GM12878 (cell line): ENCODE results near the gene SNX33. TPM values are rescaled to one million over a fixed set of nuclear protein-coding genes. Genes with fewer than 3 reads are reported as not detected.

Source experiments
- BHLHE40 ChIP-seq, 2 experiments: fragments of 450-650 bp in 1 of 2; IDR thresholded peaks; 2 replicates each; pipeline ENCODE4 v1.6.1; 2011 to 2017; ENCODE audit warnings: low read depth in 2 of 2, borderline replicate concordance in 1 of 2, improper control_type of control experiment in 1 of 2, low read length in 1 of 2, mild to moderate bottlenecking in 1 of 2
- CBX5 ChIP-seq: sonication (generic); IDR thresholded peaks from 2 replicates; pipeline ENCODE4 v1.6.1; 2016; ENCODE audit warnings: low read depth, moderate library complexity, mild to moderate bottlenecking, inconsistent platforms
- EZH2 ChIP-seq: IDR thresholded peaks from 2 replicates; pipeline ENCODE4 v1.6.1; 2012; ENCODE audit warnings: low read depth, mild to moderate bottlenecking, control low read depth, inconsistent platforms, low read length, borderline replicate concordance; ENCODE audit not compliant: control insufficient read depth
- HDGF ChIP-seq: fragments of 450-650 bp; IDR thresholded peaks from 2 replicates; pipeline ENCODE4 v1.6.1; 2016; ENCODE audit warnings: antibody characterized with exemption
- IKZF2 ChIP-seq, 2 experiments: fragments of 450-650 bp; IDR thresholded peaks; 2 replicates each; pipeline ENCODE4 v1.6.1; 2017; ENCODE audit warnings: mild to moderate bottlenecking in 2 of 2, moderate library complexity in 2 of 2
- NBN ChIP-seq: fragments of 450-650 bp; IDR thresholded peaks from 2 replicates; pipeline ENCODE4 v1.6.1; 2016
- NR2C1 ChIP-seq: fragments of 450-650 bp; IDR thresholded peaks from 2 replicates; pipeline ENCODE4 v1.6.1; 2017; ENCODE audit warnings: antibody characterized with exemption, mild to moderate bottlenecking, moderate library complexity
- PML ChIP-seq: IDR thresholded peaks from 2 replicates; pipeline ENCODE4 v1.6.1; 2012; ENCODE audit warnings: low read length, inconsistent platforms
- SREBF2 ChIP-seq: IDR thresholded peaks from 2 replicates; pipeline ENCODE4 v1.6.1; 2012; ENCODE audit warnings: mild to moderate bottlenecking, low read length
- STAT3 ChIP-seq: IDR thresholded peaks from 2 replicates; pipeline ENCODE4 v1.6.1; 2011; ENCODE audit warnings: low read depth, low read length, improper control_type of control experiment
- TARDBP ChIP-seq: IDR thresholded peaks from 2 replicates; pipeline ENCODE4 v1.6.1; 2016; ENCODE audit warnings: borderline replicate concordance
- TCF3 ChIP-seq: IDR thresholded peaks from 2 replicates; pipeline ENCODE4 v1.6.1; 2012; ENCODE audit warnings: low read depth, mild to moderate bottlenecking, low read length, borderline replicate concordance; ENCODE audit not compliant: insufficient read depth
- ZSCAN29 ChIP-seq: fragments of 450-650 bp; IDR thresholded peaks from 2 replicates; pipeline ENCODE4 v1.6.1; 2017; ENCODE audit warnings: mild to moderate bottlenecking, moderate library complexity
- polyA plus RNA-seq, 11 experiments: library from polyadenylated mRNA; depleted of rRNA in 4 of 11; unstranded in 6 of 11; stranded (reverse) in 5 of 11; fragments of >200 nt; fragmentation: Nextera tagmentation in 4 of 11; fragmentation: Illumina TruSeq in 1 of 11; extraction: Ambion mirVana in 4 of 11; extraction: Trizol in 1 of 11; gene quantifications; 1 replicate in 1 of 11; 2 replicates in 10 of 11; pipeline versions ENCODE4 v1.2.1 to v1.2.3, GENCODE V29; 2011 to 2016; ENCODE audit warnings: inconsistent platforms in 2 of 11, missing spikeins in 2 of 11, low read depth in 1 of 11
- total RNA-seq, 4 experiments: library from RNA; depleted of rRNA in 3 of 4; stranded (reverse); fragments of >200 nt in 3 of 4; fragmentation: Illumina TruSeq in 1 of 4; extraction: Trizol in 1 of 4; gene quantifications; 2 replicates each; pipeline versions ENCODE4 v1.2.1 to v1.2.3, GENCODE V29; 2013 to 2021
- TF ChIP-seq, protein P1 (sequence below): IDR thresholded peaks from 2 replicates; pipeline ENCODE4 v1.6.1; 2011; ENCODE audit warnings: borderline replicate concordance, low read depth, mild to moderate bottlenecking, moderate library complexity, low read length; ENCODE audit not compliant: insufficient read depth, poor library complexity, severe bottlenecking
- TF ChIP-seq, protein P2 (sequence below): fragments of 450-650 bp; IDR thresholded peaks from 2 replicates; pipeline ENCODE4 v1.6.1; 2017; ENCODE audit warnings: low read depth, mild to moderate bottlenecking, moderate library complexity
- TF ChIP-seq, protein P3 (sequence below): fragments of 450-650 bp; IDR thresholded peaks from 2 replicates; pipeline ENCODE4 v1.6.1; 2014; ENCODE audit warnings: mild to moderate bottlenecking
- TF ChIP-seq, protein P4 (sequence below): IDR thresholded peaks from 2 replicates; pipeline ENCODE4 v1.6.1; 2012; ENCODE audit warnings: low read depth, low read length, improper control_type of control experiment
- TF ChIP-seq, protein P5 (sequence below): fragments of 450-650 bp; IDR thresholded peaks from 2 replicates; pipeline ENCODE4 v1.6.1; 2017; ENCODE audit warnings: mild to moderate bottlenecking, moderate library complexity
- TF ChIP-seq, protein P6 (sequence below): IDR thresholded peaks from 2 replicates; pipeline ENCODE4 v1.6.1; 2011; ENCODE audit warnings: low read depth, low read length, improper control_type of control experiment, borderline replicate concordance

The SNX33 gene
- total and polyA plus RNA-seq, 10 of the 15 experiments (the other 5 are each of a cell fraction or from before 2014, with no cell fraction given), result 0.13 to 1.9 (median 0.55) TPM

DNA sequence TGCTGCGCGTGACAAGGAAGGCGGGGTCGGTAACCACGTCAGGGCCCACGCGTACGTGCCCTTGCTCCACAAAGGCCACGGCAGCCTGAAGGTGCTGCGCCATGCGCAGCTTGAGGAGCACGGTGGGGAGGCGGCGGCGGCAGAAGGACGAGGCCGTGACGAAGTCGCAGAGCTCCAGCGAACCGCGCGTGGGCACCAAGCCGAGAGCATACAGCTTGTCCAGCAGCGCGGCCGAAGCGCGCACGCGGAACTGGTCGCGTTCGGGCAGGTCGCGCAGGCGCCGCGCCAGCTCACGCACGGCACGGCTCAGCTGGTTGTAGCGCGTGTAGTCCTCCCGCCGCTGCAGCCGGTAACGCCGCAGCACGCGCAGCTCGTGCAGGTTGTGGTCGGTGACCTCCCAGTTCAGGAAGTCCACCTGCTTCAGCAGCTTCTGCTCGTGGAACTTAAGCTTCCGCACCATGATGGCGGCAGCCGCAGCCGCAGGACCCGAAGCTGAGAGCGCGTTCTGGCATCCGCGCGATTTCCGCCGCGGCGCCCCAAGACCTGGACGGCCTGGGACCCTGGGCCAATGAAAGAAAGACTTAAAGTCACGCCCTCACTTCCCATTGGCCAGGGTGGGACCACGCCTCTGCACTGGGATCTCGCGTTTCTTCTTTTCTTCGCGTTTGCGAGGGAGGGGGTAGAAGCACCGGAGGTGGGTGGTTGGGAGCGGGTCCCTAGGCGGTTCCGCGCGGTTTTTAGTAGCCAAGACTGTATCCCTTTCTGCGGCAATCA, 7.8 kb upstream of the SNX33 start, which contains the start of gene IMP3 (continued):
- TF ChIP-seq TCF3 (peak; percentile 33; the same call in 1 of the 2 replicates), EZH2 (no peak), SREBF2 (no peak), CBX5 (no peak), BHLHE40 (IDR thresholded peaks at IDR 0.05; ENCODE audit: borderline replicate concordance in 1 of 2, low read depth in 2 of 2, low read length in 1 of 2) (peak; percentile 35 to 80), STAT3 (no peak), ZSCAN29 (no peak), PML (peak; percentile 98), NR2C1 (peak; percentile 22), NBN (peak; percentile 66; the same call in 1 of the 2 replicates), TARDBP (no peak), HDGF (peak; percentile 81; the same call in 1 of the 2 replicates), IKZF2 (IDR thresholded peaks at IDR 0.05) (no peak)
- TF ChIP-seq, protein P1, sequence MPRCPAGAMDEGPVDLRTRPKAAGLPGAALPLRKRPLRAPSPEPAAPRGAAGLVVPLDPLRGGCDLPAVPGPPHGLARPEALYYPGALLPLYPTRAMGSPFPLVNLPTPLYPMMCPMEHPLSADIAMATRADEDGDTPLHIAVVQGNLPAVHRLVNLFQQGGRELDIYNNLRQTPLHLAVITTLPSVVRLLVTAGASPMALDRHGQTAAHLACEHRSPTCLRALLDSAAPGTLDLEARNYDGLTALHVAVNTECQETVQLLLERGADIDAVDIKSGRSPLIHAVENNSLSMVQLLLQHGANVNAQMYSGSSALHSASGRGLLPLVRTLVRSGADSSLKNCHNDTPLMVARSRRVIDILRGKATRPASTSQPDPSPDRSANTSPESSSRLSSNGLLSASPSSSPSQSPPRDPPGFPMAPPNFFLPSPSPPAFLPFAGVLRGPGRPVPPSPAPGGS, result no peak
- TF ChIP-seq, protein P2, sequence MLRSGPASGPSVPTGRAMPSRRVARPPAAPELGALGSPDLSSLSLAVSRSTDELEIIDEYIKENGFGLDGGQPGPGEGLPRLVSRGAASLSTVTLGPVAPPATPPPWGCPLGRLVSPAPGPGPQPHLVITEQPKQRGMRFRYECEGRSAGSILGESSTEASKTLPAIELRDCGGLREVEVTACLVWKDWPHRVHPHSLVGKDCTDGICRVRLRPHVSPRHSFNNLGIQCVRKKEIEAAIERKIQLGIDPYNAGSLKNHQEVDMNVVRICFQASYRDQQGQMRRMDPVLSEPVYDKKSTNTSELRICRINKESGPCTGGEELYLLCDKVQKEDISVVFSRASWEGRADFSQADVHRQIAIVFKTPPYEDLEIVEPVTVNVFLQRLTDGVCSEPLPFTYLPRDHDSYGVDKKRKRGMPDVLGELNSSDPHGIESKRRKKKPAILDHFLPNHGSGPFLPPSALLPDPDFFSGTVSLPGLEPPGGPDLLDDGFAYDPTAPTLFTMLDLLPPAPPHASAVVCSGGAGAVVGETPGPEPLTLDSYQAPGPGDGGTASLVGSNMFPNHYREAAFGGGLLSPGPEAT, result 0 out of 2 replicates have a peak, but pooled peaks have one; percentile 33
- TF ChIP-seq, protein P3, sequence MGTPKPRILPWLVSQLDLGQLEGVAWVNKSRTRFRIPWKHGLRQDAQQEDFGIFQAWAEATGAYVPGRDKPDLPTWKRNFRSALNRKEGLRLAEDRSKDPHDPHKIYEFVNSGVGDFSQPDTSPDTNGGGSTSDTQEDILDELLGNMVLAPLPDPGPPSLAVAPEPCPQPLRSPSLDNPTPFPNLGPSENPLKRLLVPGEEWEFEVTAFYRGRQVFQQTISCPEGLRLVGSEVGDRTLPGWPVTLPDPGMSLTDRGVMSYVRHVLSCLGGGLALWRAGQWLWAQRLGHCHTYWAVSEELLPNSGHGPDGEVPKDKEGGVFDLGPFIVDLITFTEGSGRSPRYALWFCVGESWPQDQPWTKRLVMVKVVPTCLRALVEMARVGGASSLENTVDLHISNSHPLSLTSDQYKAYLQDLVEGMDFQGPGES, result peak; percentile 61; the same call in 1 of the 2 replicates
- TF ChIP-seq, protein P4, sequence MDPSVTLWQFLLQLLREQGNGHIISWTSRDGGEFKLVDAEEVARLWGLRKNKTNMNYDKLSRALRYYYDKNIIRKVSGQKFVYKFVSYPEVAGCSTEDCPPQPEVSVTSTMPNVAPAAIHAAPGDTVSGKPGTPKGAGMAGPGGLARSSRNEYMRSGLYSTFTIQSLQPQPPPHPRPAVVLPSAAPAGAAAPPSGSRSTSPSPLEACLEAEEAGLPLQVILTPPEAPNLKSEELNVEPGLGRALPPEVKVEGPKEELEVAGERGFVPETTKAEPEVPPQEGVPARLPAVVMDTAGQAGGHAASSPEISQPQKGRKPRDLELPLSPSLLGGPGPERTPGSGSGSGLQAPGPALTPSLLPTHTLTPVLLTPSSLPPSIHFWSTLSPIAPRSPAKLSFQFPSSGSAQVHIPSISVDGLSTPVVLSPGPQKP, result no peak; the same call in none of the 2 replicates
- TF ChIP-seq, protein P5, sequence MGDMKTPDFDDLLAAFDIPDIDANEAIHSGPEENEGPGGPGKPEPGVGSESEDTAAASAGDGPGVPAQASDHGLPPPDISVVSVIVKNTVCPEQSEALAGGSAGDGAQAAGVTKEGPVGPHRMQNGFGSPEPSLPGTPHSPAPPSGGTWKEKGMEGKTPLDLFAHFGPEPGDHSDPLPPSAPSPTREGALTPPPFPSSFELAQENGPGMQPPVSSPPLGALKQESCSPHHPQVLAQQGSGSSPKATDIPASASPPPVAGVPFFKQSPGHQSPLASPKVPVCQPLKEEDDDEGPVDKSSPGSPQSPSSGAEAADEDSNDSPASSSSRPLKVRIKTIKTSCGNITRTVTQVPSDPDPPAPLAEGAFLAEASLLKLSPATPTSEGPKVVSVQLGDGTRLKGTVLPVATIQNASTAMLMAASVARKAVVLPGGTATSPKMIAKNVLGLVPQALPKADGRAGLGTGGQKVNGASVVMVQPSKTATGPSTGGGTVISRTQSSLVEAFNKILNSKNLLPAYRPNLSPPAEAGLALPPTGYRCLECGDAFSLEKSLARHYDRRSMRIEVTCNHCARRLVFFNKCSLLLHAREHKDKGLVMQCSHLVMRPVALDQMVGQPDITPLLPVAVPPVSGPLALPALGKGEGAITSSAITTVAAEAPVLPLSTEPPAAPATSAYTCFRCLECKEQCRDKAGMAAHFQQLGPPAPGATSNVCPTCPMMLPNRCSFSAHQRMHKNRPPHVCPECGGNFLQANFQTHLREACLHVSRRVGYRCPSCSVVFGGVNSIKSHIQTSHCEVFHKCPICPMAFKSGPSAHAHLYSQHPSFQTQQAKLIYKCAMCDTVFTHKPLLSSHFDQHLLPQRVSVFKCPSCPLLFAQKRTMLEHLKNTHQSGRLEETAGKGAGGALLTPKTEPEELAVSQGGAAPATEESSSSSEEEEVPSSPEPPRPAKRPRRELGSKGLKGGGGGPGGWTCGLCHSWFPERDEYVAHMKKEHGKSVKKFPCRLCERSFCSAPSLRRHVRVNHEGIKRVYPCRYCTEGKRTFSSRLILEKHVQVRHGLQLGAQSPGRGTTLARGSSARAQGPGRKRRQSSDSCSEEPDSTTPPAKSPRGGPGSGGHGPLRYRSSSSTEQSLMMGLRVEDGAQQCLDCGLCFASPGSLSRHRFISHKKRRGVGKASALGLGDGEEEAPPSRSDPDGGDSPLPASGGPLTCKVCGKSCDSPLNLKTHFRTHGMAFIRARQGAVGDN, result peak; percentile 91; the same call in 1 of the 2 replicates
- TF ChIP-seq, protein P6, sequence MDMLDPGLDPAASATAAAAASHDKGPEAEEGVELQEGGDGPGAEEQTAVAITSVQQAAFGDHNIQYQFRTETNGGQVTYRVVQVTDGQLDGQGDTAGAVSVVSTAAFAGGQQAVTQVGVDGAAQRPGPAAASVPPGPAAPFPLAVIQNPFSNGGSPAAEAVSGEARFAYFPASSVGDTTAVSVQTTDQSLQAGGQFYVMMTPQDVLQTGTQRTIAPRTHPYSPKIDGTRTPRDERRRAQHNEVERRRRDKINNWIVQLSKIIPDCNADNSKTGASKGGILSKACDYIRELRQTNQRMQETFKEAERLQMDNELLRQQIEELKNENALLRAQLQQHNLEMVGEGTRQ, result no peak; the same call in 1 of the 2 replicates
